Fibroblast of skin of right quadriceps (primary cell): ENCODE data around the gene KCNK3.
"Not testable (repeated sequence)": the region's sequence is repeated elsewhere in the genome, so short reads cannot be mapped to it uniquely, and the experiment has no call there.

ENCODE experiments used
- DNase-seq: peaks from one replicate; pipeline ENCODE4 v3.0.0-alpha.2; 2013

The KCNK3 gene

GRCh38 chr2:26735097-26735496 lies 42.6 kb downstream of the KCNK3 start:
- DNase-seq, result peak; percentile 84

- DNase-seq, result no peak
Observed at GRCh38 chr2:26735883-26736588, 43.5 kb downstream of the KCNK3 start.

- no peak for DNase-seq
Observed at GRCh38 chr2:26737221-26737620, 44.7 kb downstream of the KCNK3 start.

- no peak for DNase-seq
Observed at GRCh38 chr2:26738481-26738880, 46.0 kb downstream of the KCNK3 start.

GRCh38 chr2:26739514-26739913 lies 47.0 kb downstream of the KCNK3 start:
- DNase-seq, result no peak

- no peak for DNase-seq
Observed at GRCh38 chr2:26740346-26740745, 47.8 kb downstream of the KCNK3 start.

GRCh38 chr2:26740890-26741302 lies 48.4 kb downstream of the KCNK3 start:
- DNase-seq, result no peak

GRCh38 chr2:26742048-26742770 lies 49.7 kb downstream of the KCNK3 start:
- no peak for DNase-seq

- DNase-seq, result no peak
Observed at GRCh38 chr2:26743852-26744251, 51.3 kb downstream of the KCNK3 start.

- DNase-seq, result no peak
Observed at GRCh38 chr2:26744953-26745352, 52.4 kb downstream of the KCNK3 start.

- peak; percentile 68 for DNase-seq
Observed at GRCh38 chr2:26745609-26746327, 53.2 kb downstream of the KCNK3 start.

- DNase-seq, result no peak
Observed at GRCh38 chr2:26746934-26747333, 54.4 kb downstream of the KCNK3 start.

GRCh38 chr2:26749787-26750420 lies 57.4 kb downstream of the KCNK3 start:
- peak; percentile 64 for DNase-seq

- DNase-seq, result not testable (repeated sequence)
Observed at GRCh38 chr2:26750467-26750866, 57.9 kb downstream of the KCNK3 start.

- peak; percentile 76 for DNase-seq
Observed at GRCh38 chr2:26752656-26753055, 60.1 kb downstream of the KCNK3 start.

- no peak for DNase-seq
Observed at GRCh38 chr2:26754539-26754938, 62.0 kb downstream of the KCNK3 start.

GRCh38 chr2:26754972-26755670 lies 62.6 kb downstream of the KCNK3 start:
- DNase-seq, result no peak

GRCh38 chr2:26756337-26756736 lies 63.8 kb downstream of the KCNK3 start:
- no peak for DNase-seq

GRCh38 chr2:26757873-26758789 lies 65.6 kb downstream of the KCNK3 start:
- peak; percentile 99 for DNase-seq

- no peak for DNase-seq
Observed at GRCh38 chr2:26758790-26759321, 66.3 kb downstream of the KCNK3 start.

- DNase-seq, result no peak
Observed at GRCh38 chr2:26759845-26760244, 67.3 kb downstream of the KCNK3 start.
